Measurements from ENCODE around the gene ASPHD2. TPM values are rescaled to one million over a fixed set of nuclear protein-coding genes. Genes with fewer than 3 reads are reported as not detected.
A peak's percentile ranks its signal among the peaks of the same experiment; 100 is the strongest.

ASPHD2 gene
- total RNA-seq (2021): 1.2 and 1.4 TPM in 2 replicates
- Bru-seq, nascent RNA: percentile 35 among the genes with signal in this experiment
- BruChase-seq, experiment 1, labeled RNA remaining after a 2-hour chase: percentile 33 among the genes with signal in this experiment
- percentile 35 among the genes with signal in this experiment for BruChase-seq, experiment 2, labeled RNA remaining after a 6-hour chase
- long read RNA-seq, transcript ASPHD2-201 (4 exons, 3,357 nt): major isoform, 6 of 7 reads
- long read RNA-seq, partial matches to known transcripts: 1 of 7 reads
- long read RNA-seq, other reads (novel, unspliced or antisense): 0 of 7 reads

DNA sequence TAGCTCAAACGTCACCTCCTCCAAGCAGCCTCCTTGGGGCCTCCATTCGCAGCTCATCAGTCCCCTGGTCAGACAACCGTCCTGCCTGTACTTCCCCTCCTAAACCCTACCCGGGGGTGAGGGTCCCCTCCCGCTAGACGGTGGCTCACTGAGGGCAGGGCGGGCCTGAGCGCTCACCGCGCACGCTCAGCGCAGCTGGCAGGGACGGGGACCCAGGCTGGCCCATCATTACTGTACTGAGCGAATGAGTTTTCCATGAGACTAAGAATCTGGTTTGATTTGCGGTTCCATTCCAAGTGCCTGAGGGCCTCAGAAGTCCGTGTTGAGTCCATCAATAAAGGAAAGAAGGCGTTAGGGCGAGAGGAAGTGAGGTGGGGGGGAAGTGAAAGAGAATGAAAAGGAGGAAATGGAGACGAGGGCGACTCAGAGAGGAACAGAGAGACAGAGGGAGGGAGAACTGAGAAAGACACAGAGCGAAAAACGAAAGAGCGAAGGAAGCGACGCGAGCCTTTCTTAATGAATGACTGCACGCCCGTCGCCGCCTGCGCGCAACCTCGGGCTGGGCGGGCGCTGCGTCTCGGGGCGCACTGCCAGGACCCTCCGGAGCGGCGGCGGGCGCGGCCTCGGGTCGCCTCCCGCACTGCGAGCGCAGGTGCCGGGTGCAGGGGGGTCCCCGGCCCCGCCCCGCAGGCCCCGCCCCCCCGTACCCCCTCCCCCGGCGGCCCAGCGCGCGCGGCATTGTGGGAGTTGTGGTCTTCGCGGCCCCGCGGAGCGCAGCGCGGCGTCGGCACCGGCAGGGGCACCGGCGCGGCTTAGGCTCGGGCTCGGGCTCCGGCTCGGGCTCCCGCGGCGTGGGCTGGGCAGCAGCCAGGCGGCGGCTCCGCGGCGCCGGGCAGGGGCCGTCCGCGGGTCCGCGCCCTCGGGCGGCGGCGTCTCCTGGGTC, at the start of gene ASPHD2:
Gene ASPHD2 (plus strand): TSS at position 746 of the 943 bp plus-strand sequence. CDS start 4,356 bp downstream, outside the sequence.
- no peak within 1 kb of the TSS for H3K27ac ChIP-seq (ENCODE audit: low read depth, low read length, poor library complexity, severe bottlenecking)
- peak within 1 kb of the TSS; percentile 64 for H3K4me3 ChIP-seq (ENCODE audit: low read depth, low read length, poor library complexity, severe bottlenecking)
- ChIA-PET CTCF (interaction anchor here (0.6 kb wide), 1 partner anchor 73 kb away, joined by 3 read pairs; no protein-coding TSS in a partner anchor), POLR2A (ENCODE audit: low non-redundant PET) (interaction anchor here (0.5 kb wide), 1 partner anchor 228 kb away, joined by 7 read pairs; no protein-coding TSS in a partner anchor)
- intact Hi-C loops (cut with micrococcal nuclease; ENCODE audit: unreplicated experiment): no loop called here
- no peaks in the 10 kb centered on the region for H3K36me3 ChIP-seq (ENCODE audit: insufficient read depth, low read length, poor library complexity, severe bottlenecking)
- DNase-seq (ENCODE audit: low spot score): peak; percentile 80
- peaks cover 11% of the 10 kb centered on the region for H3K4me1 ChIP-seq (ENCODE audit: insufficient read depth, low read length, poor library complexity, severe bottlenecking)
- BruUV-seq (replicated peaks): no TSS peak
- TF ChIP-seq, protein P1, sequence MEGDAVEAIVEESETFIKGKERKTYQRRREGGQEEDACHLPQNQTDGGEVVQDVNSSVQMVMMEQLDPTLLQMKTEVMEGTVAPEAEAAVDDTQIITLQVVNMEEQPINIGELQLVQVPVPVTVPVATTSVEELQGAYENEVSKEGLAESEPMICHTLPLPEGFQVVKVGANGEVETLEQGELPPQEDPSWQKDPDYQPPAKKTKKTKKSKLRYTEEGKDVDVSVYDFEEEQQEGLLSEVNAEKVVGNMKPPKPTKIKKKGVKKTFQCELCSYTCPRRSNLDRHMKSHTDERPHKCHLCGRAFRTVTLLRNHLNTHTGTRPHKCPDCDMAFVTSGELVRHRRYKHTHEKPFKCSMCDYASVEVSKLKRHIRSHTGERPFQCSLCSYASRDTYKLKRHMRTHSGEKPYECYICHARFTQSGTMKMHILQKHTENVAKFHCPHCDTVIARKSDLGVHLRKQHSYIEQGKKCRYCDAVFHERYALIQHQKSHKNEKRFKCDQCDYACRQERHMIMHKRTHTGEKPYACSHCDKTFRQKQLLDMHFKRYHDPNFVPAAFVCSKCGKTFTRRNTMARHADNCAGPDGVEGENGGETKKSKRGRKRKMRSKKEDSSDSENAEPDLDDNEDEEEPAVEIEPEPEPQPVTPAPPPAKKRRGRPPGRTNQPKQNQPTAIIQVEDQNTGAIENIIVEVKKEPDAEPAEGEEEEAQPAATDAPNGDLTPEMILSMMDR (conservative IDR thresholded peaks at IDR 0.05; ENCODE audit: low read depth, low read length): no peak
- TF ChIP-seq EZH2 (IDR thresholded peaks at IDR 0.05; ENCODE audit: borderline replicate concordance, low read depth, low read length, poor library complexity, severe bottlenecking): no peak
- H3K9me3 ChIP-seq (ENCODE audit: low read depth, low read length, poor library complexity, severe bottlenecking): no peaks in the 10 kb centered on the region
- peaks cover 30% of the 10 kb centered on the region for H3K27me3 ChIP-seq (replicated peaks; ENCODE audit: insufficient read depth, low read depth, low read length, poor library complexity)

GRCh38 chr22:26380072-26380830, 48.8 kb upstream of the ASPHD2 start:
- ChIA-PET POLR2A (ENCODE audit: low non-redundant PET) (no interaction called here), CTCF (no interaction called here)
- TF ChIP-seq, protein P1 (conservative IDR thresholded peaks at IDR 0.05; ENCODE audit: low read depth, low read length): no peak
- TF ChIP-seq EZH2 (IDR thresholded peaks at IDR 0.05; ENCODE audit: borderline replicate concordance, low read depth, low read length, poor library complexity, severe bottlenecking): no peak
- Histone ChIP-seq H3K27me3 (replicated peaks; ENCODE audit: insufficient read depth, low read depth, low read length, poor library complexity) (peaks cover 15% of the 10 kb centered on the region), H3K4me3 (ENCODE audit: low read depth, low read length, poor library complexity, severe bottlenecking) (no peak overlapping the region), H3K4me1 (ENCODE audit: insufficient read depth, low read length, poor library complexity, severe bottlenecking) (no peaks in the 10 kb centered on the region), H3K27ac (ENCODE audit: low read depth, low read length, poor library complexity, severe bottlenecking) (no peak overlapping the region), H3K9me3 (ENCODE audit: low read depth, low read length, poor library complexity, severe bottlenecking) (no peaks in the 10 kb centered on the region), H3K36me3 (ENCODE audit: insufficient read depth, low read length, poor library complexity, severe bottlenecking) (no peaks in the 10 kb centered on the region)
- no peak for DNase-seq (ENCODE audit: low spot score)
- intact Hi-C loops (cut with micrococcal nuclease; ENCODE audit: unreplicated experiment): no loop called here
- no TSS peak for BruUV-seq (replicated peaks)

GRCh38 chr22:26382782-26383181, 46.3 kb upstream of the ASPHD2 start:
- Histone ChIP-seq H3K4me1 (ENCODE audit: insufficient read depth, low read length, poor library complexity, severe bottlenecking) (no peaks in the 10 kb centered on the region), H3K9me3 (ENCODE audit: low read depth, low read length, poor library complexity, severe bottlenecking) (no peaks in the 10 kb centered on the region), H3K27me3 (replicated peaks; ENCODE audit: insufficient read depth, low read depth, low read length, poor library complexity) (peaks cover 15% of the 10 kb centered on the region), H3K4me3 (ENCODE audit: low read depth, low read length, poor library complexity, severe bottlenecking) (no peak overlapping the region), H3K36me3 (ENCODE audit: insufficient read depth, low read length, poor library complexity, severe bottlenecking) (no peaks in the 10 kb centered on the region), H3K27ac (ENCODE audit: low read depth, low read length, poor library complexity, severe bottlenecking) (no peak overlapping the region)
- POLR2A ChIA-PET (ENCODE audit: low non-redundant PET): no interaction called here
- no TSS peak for BruUV-seq (replicated peaks)
- intact Hi-C loops (cut with micrococcal nuclease; ENCODE audit: unreplicated experiment): no loop called here
- no peak for TF ChIP-seq EZH2 (IDR thresholded peaks at IDR 0.05; ENCODE audit: borderline replicate concordance, low read depth, low read length, poor library complexity, severe bottlenecking)
- TF ChIP-seq, protein P1 (conservative IDR thresholded peaks at IDR 0.05; ENCODE audit: low read depth, low read length): no peak
- CTCF ChIA-PET: interaction anchor here (0.5 to 1.2 kb wide), 4 partner anchors 8 to 1217 kb away, joined by 3 read pairs; no protein-coding TSS in a partner anchor
- no peak for DNase-seq (ENCODE audit: low spot score)
